GM10266 (cell line): ENCODE measurements around the gene BRI3.
A peak's percentile ranks its signal among the peaks of the same experiment; 100 is the strongest.

Source experiments
- DNase-seq: peaks from one replicate; pipeline ENCODE4 v3.0.0; 2012; ENCODE audit errors: extremely low spot score
- CTCF ChIP-seq: IDR thresholded peaks from 2 replicates; pipeline ENCODE4 v1.5.1; 2012; ENCODE audit warnings: mild to moderate bottlenecking, low read depth; ENCODE audit not compliant: control insufficient read depth, insufficient read depth; ENCODE audit errors: missing control alignments

Gene BRI3

GRCh38 chr7:98287486-98287959 is 6.0 kb downstream of the BRI3 start:
- no peak for TF ChIP-seq CTCF
- DNase-seq: peak; percentile 18

GRCh38 chr7:98288064-98288823 is 6.8 kb downstream of the BRI3 start:
- TF ChIP-seq CTCF: no peak
- DNase-seq: no peak

- TF ChIP-seq CTCF: no peak
- DNase-seq: peak; percentile 19
Observed at GRCh38 chr7:98289333-98289875, 7.9 kb downstream of the BRI3 start.

- no peak for DNase-seq
- no peak for TF ChIP-seq CTCF
Observed at GRCh38 chr7:98291717-98292116, 10.2 kb downstream of the BRI3 start.

DNA sequence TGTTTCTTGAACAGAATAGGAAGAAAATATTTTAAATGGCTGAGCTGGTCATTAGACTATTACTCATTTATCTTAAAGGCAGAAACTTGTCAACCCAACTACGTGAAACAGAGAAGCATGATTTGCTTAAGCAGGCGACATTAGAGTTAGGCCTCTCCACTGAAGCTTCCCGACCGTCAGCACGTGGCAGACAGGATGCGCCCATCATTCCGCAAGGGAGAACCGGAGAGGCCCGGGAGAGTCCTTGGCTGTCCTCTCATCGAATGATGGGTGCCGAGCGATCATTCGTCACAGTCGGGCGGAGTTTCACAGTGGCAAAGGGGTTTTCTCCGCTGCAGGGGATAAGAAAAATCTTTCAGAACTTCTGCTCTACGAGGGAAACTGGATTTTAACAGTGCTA is 11.8 kb downstream of the BRI3 start:
- no peak for DNase-seq

GRCh38 chr7:98293746-98294145 is 12.3 kb downstream of the BRI3 start:
- no peak for DNase-seq
- TF ChIP-seq CTCF: no peak

More for the DNA sequence above, 11.8 kb downstream of the BRI3 start:
- TF ChIP-seq CTCF: no peak

- TF ChIP-seq CTCF: no peak
- no peak for DNase-seq
Observed at GRCh38 chr7:98294326-98294725, 12.8 kb downstream of the BRI3 start.
